ENCODE results near the gene GLO1. TPM values are rescaled to one million over a fixed set of nuclear protein-coding genes. Genes with fewer than 3 reads are reported as not detected.

Gene GLO1
- polyA plus RNA-seq, 4 donors = 71.8 to 313 (median 133) TPM

DNA sequence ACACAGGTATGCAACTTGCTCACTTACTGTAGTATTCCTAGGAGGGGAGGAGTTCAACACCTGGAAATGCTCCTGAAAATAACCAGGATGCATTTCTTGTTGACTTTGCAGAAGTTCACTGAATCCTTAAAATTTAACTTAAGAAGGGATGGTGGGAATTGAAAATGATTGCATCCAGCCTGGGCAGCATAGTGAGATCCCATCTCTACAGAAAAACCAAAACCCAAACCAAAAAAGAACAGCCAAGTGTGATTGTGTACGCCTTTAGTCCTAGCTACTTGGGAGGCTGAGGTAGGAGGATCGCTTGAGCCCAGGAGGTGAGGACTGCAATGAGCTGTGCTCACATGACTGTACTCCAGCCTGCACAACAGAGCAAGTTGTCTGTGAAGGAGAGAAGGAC is 13.9 kb upstream of the GLO1 start:
- Histone ChIP-seq H3K4me1 (ENCODE audit: control insufficient read depth in 3 of 3, insufficient read depth in 2 of 3, low read depth in 1 of 3, low read length in 2 of 3) (no peaks in the 10 kb centered on the region), H3K9me3 (ENCODE audit: control insufficient read depth in 2 of 2, insufficient read depth in 1 of 2, low read depth in 1 of 2, low read length in 1 of 2) (no peaks in the 10 kb centered on the region), H3K27ac (ENCODE audit: low read depth in 1 of 3, low read length in 2 of 3) (no peak overlapping the region), H3K27me3 (ENCODE audit: control insufficient read depth in 3 of 3, insufficient read depth in 3 of 3, low read length in 3 of 3) (peaks cover 0 to 41% (median 6%) of the 10 kb centered on the region in 3 donors), H3K36me3 (ENCODE audit: control insufficient read depth in 3 of 3, insufficient read depth in 2 of 3, low read depth in 1 of 3, low read length in 3 of 3) (no peaks in the 10 kb centered on the region), H3K4me3 (ENCODE audit: low read depth in 1 of 3, low read length in 3 of 3) (no peak overlapping the region)
- 97 to 100% (median 98%) methylated on average over 2 of the region's 2 CpGs for WGBS, 3 donors
- FAIRE-seq (no peak), DNase-seq (no peak)

GRCh38 chr6:38715016-38715689 is 12.2 kb upstream of the GLO1 start, which contains the start of gene DNAH8:
TSS of gene DNAH8 (plus strand) at chr6:38715311. CDS start at chr6:38722810, 7,499 bp downstream.
- peaks cover 0 to 7% of the 10 kb centered on the region in 2 donors for H3K9me3 ChIP-seq (ENCODE audit: control insufficient read depth in 2 of 2, insufficient read depth in 1 of 2, low read depth in 1 of 2, low read length in 1 of 2)
- H3K36me3 ChIP-seq (ENCODE audit: control insufficient read depth in 3 of 3, insufficient read depth in 2 of 3, low read depth in 1 of 3, low read length in 3 of 3) = no peaks in the 10 kb centered on the region
- no peaks in the 10 kb centered on the region for H3K4me1 ChIP-seq (ENCODE audit: control insufficient read depth in 3 of 3, insufficient read depth in 2 of 3, low read depth in 1 of 3, low read length in 2 of 3)
- DNase-seq (no peak), FAIRE-seq (no peak)
- peak within 1 kb of the TSS in 2 of 3 donors; percentile 8 to 44 for H3K4me3 ChIP-seq (ENCODE audit: low read depth in 1 of 3, low read length in 3 of 3)
- H3K27me3 ChIP-seq (ENCODE audit: control insufficient read depth in 3 of 3, insufficient read depth in 3 of 3, low read length in 3 of 3) = peaks cover 0 to 41% (median 6%) of the 10 kb centered on the region in 3 donors
- H3K27ac ChIP-seq (ENCODE audit: low read depth in 1 of 3, low read length in 2 of 3) = peak within 1 kb of the TSS in 1 of 3 donors; percentile 15
- WGBS, 3 donors = 6 to 15% (median 12%) methylated on average over 43 to 44 of the region's 44 CpGs

DNA sequence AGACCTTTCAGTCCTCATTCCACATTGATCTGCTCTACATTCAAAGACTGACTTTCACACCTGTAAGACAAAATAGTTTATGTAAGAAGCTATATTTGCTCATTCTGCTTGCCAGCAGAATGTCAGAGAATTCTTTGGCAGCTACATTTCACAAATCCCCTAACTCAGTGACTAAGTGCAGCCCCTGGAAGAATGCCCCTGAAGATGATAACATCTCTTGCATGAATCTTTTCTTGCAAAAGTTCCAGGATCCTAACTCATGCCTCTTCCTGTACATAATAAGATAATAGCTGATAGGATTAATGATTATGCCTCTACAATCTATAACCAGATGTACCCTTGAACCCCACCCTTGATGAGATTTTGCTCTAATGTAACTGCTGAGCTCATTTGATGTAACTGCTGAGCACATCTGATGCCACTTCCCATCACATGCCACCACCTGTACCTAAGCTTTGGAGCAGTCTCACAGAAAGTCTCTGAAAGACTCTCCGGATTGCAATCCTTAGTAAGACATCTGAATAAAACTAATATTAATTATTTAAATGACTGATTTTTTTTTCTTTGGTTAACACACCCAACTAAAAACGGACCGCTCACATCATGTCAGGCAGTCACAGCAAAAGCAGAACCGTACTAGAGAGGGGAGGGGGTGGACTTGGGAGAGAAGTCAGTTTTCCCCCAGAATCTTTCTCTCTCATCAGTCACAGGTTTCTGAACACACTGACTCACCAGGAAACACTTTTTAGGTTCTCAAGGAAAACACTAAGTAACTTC is 11.5 kb upstream of the GLO1 start:
- peak overlapping the region in 1 of 3 donors; percentile 15 for H3K27ac ChIP-seq (ENCODE audit: low read depth in 1 of 3, low read length in 2 of 3)

DNA sequence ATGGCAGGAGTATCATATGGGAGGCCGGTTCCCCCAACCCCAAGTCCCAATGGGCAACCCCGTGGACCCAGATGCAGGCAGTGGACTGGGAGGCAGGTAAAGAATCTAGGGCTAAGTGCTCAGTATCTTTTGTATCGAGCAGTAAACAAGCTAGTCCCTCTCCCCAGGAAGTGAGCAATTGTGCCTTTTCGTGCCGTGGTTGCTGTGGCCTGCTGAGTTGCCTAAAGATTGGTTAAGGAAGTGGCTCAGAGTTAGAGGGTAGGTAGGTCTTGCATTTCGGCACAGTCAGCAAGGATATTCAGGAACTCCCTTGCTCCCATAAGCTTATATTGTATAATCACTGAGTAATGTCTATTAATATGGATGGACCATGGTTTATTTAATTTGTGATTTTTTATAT is 10.9 kb upstream of the GLO1 start:
- WGBS, 3 donors = 57 to 74% (median 64%) methylated on average over 6 of the region's 6 CpGs
- FAIRE-seq = no peak
- peaks cover 0 to 34% (median 6%) of the 10 kb centered on the region in 3 donors for H3K27me3 ChIP-seq (ENCODE audit: control insufficient read depth in 3 of 3, insufficient read depth in 3 of 3, low read length in 3 of 3)
- H3K9me3 ChIP-seq (ENCODE audit: control insufficient read depth in 2 of 2, insufficient read depth in 1 of 2, low read depth in 1 of 2, low read length in 1 of 2) = peaks cover 0 to 9% of the 10 kb centered on the region in 2 donors
- H3K4me3 ChIP-seq (ENCODE audit: low read depth in 1 of 3, low read length in 3 of 3) = no peak overlapping the region
- no peaks in the 10 kb centered on the region for H3K36me3 ChIP-seq (ENCODE audit: control insufficient read depth in 3 of 3, insufficient read depth in 2 of 3, low read depth in 1 of 3, low read length in 3 of 3)
- DNase-seq = peak in 1 of 2 donors; percentile 62
- no peaks in the 10 kb centered on the region for H3K4me1 ChIP-seq (ENCODE audit: control insufficient read depth in 3 of 3, insufficient read depth in 2 of 3, low read depth in 1 of 3, low read length in 2 of 3)
- H3K27ac ChIP-seq (ENCODE audit: low read depth in 1 of 3, low read length in 2 of 3) = peak overlapping the region in 2 of 3 donors; percentile 58 to 81

More for the DNA sequence above, 11.5 kb upstream of the GLO1 start:
- H3K36me3 ChIP-seq (ENCODE audit: control insufficient read depth in 3 of 3, insufficient read depth in 2 of 3, low read depth in 1 of 3, low read length in 3 of 3) = no peaks in the 10 kb centered on the region
- WGBS, 3 donors = 34 to 38% (median 37%) methylated on average over 4 of the region's 4 CpGs
- H3K4me1 ChIP-seq (ENCODE audit: control insufficient read depth in 3 of 3, insufficient read depth in 2 of 3, low read depth in 1 of 3, low read length in 2 of 3) = no peaks in the 10 kb centered on the region
- DNase-seq = no peak
- H3K4me3 ChIP-seq (ENCODE audit: low read depth in 1 of 3, low read length in 3 of 3) = no peak overlapping the region
- peaks cover 0 to 9% of the 10 kb centered on the region in 2 donors for H3K9me3 ChIP-seq (ENCODE audit: control insufficient read depth in 2 of 2, insufficient read depth in 1 of 2, low read depth in 1 of 2, low read length in 1 of 2)
- no peak for FAIRE-seq
- peaks cover 0 to 39% (median 6%) of the 10 kb centered on the region in 3 donors for H3K27me3 ChIP-seq (ENCODE audit: control insufficient read depth in 3 of 3, insufficient read depth in 3 of 3, low read length in 3 of 3)

- no peaks in the 10 kb centered on the region for H3K4me1 ChIP-seq (ENCODE audit: control insufficient read depth in 3 of 3, insufficient read depth in 2 of 3, low read depth in 1 of 3, low read length in 2 of 3)
- FAIRE-seq (no peak), DNase-seq (no peak)
- H3K36me3 ChIP-seq (ENCODE audit: control insufficient read depth in 3 of 3, insufficient read depth in 2 of 3, low read depth in 1 of 3, low read length in 3 of 3) = no peaks in the 10 kb centered on the region
- peaks cover 0 to 4% (median 0%) of the 10 kb centered on the region in 3 donors for H3K27me3 ChIP-seq (ENCODE audit: control insufficient read depth in 3 of 3, insufficient read depth in 3 of 3, low read length in 3 of 3)
- no peak overlapping the region for H3K27ac ChIP-seq (ENCODE audit: low read depth in 1 of 3, low read length in 2 of 3)
- H3K9me3 ChIP-seq (ENCODE audit: control insufficient read depth in 2 of 2, insufficient read depth in 1 of 2, low read depth in 1 of 2, low read length in 1 of 2) = peaks cover 0 to 9% of the 10 kb centered on the region in 2 donors
- WGBS, 3 donors = 40 to 78% (median 70%) methylated on average over 2 of the region's 2 CpGs
- no peak overlapping the region for H3K4me3 ChIP-seq (ENCODE audit: low read depth in 1 of 3, low read length in 3 of 3)
Measured at GRCh38 chr6:38708496-38708895, 5.6 kb upstream of the GLO1 start.

DNA sequence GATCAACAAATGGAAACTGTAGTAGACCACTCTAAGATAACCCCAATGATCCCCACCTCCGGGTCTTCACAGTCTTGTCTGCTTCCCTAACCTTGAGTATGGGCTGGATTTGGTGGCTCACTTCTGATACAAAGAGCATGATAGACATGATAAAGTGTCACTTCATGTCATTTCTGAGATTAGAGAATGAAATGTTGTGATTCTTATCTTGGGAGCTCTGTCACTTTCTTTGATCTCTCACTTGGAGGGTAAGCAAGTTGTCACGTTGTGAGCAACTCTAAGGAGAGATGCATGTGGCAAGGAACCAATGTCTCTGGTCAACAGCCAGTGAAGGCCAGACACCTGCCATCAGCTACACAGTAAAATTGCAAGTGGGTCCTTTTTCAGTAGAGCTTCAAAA is 3.0 kb upstream of the GLO1 start:
- Histone ChIP-seq H3K4me3 (ENCODE audit: low read depth in 1 of 3, low read length in 3 of 3) (no peak overlapping the region), H3K27me3 (ENCODE audit: control insufficient read depth in 3 of 3, insufficient read depth in 3 of 3, low read length in 3 of 3) (no peaks in the 10 kb centered on the region), H3K9me3 (ENCODE audit: control insufficient read depth in 2 of 2, insufficient read depth in 1 of 2, low read depth in 1 of 2, low read length in 1 of 2) (peaks cover 0 to 10% of the 10 kb centered on the region in 2 donors), H3K36me3 (ENCODE audit: control insufficient read depth in 3 of 3, insufficient read depth in 2 of 3, low read depth in 1 of 3, low read length in 3 of 3) (no peaks in the 10 kb centered on the region), H3K4me1 (ENCODE audit: control insufficient read depth in 3 of 3, insufficient read depth in 2 of 3, low read depth in 1 of 3, low read length in 2 of 3) (no peaks in the 10 kb centered on the region), H3K27ac (ENCODE audit: low read depth in 1 of 3, low read length in 2 of 3) (no peak overlapping the region)
- DNase-seq (no peak), FAIRE-seq (no peak)
- WGBS, 3 donors = 54 to 73% (median 56%) methylated on average over 2 of the region's 2 CpGs

GRCh38 chr6:38703949-38704590 is 1.1 kb upstream of the GLO1 start:
- DNase-seq (no peak), FAIRE-seq (no peak)
- WGBS, 3 donors = 81 to 90% (median 89%) methylated on average over 5 of the region's 5 CpGs

DNA sequence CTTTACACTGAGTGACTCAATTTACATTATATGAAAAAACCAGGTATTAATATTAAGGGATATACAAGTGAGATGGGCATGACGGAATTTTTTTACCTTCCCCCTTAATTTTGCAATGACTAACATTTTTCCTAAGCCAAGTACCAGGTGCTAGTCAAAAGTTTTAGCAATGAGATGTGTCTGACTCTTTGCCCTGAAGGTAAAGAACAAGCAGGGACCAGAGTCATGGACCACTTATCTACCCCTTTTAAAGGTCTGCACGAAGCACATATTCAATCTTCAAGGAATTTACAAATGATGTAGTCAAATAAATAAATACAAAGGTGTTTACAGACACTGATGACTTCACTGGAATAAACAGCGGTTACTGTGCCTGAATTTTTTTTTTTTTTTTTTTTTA is 1.4 kb downstream of the GLO1 start:
- H3K4me3 ChIP-seq (ENCODE audit: low read depth in 1 of 3, low read length in 3 of 3) = peak overlapping the region in 1 of 3 donors; percentile 17
- no peak for DNase-seq
- H3K36me3 ChIP-seq (ENCODE audit: control insufficient read depth in 3 of 3, insufficient read depth in 2 of 3, low read depth in 1 of 3, low read length in 3 of 3) = peaks cover 0 to 2% (median 0%) of the 10 kb centered on the region in 3 donors
- no peaks in the 10 kb centered on the region for H3K4me1 ChIP-seq (ENCODE audit: control insufficient read depth in 3 of 3, insufficient read depth in 2 of 3, low read depth in 1 of 3, low read length in 2 of 3)
- no peaks in the 10 kb centered on the region for H3K27me3 ChIP-seq (ENCODE audit: control insufficient read depth in 3 of 3, insufficient read depth in 3 of 3, low read length in 3 of 3)
- FAIRE-seq = no peak
- 75 to 96% (median 84%) methylated on average over 3 of the region's 3 CpGs for WGBS, 3 donors
- no peak overlapping the region for H3K27ac ChIP-seq (ENCODE audit: low read depth in 1 of 3, low read length in 2 of 3)
- peaks cover 0 to 18% of the 10 kb centered on the region in 2 donors for H3K9me3 ChIP-seq (ENCODE audit: control insufficient read depth in 2 of 2, insufficient read depth in 1 of 2, low read depth in 1 of 2, low read length in 1 of 2)

More at GRCh38 chr6:38703949-38704590, 1.1 kb upstream of the GLO1 start:
- Histone ChIP-seq H3K27ac (ENCODE audit: low read depth in 1 of 3, low read length in 2 of 3) (no peak overlapping the region), H3K36me3 (ENCODE audit: control insufficient read depth in 3 of 3, insufficient read depth in 2 of 3, low read depth in 1 of 3, low read length in 3 of 3) (peaks cover 0 to 2% (median 0%) of the 10 kb centered on the region in 3 donors), H3K27me3 (ENCODE audit: control insufficient read depth in 3 of 3, insufficient read depth in 3 of 3, low read length in 3 of 3) (no peaks in the 10 kb centered on the region), H3K4me1 (ENCODE audit: control insufficient read depth in 3 of 3, insufficient read depth in 2 of 3, low read depth in 1 of 3, low read length in 2 of 3) (no peaks in the 10 kb centered on the region), H3K9me3 (ENCODE audit: control insufficient read depth in 2 of 2, insufficient read depth in 1 of 2, low read depth in 1 of 2, low read length in 1 of 2) (peaks cover 0 to 18% of the 10 kb centered on the region in 2 donors), H3K4me3 (ENCODE audit: low read depth in 1 of 3, low read length in 3 of 3) (no peak overlapping the region)
